GM23338 (cell line): ENCODE measurements around the gene PCBP3. TPM values are rescaled to one million over a fixed set of nuclear protein-coding genes. Genes with fewer than 3 reads are reported as not detected.

Experiments
- ATAC-seq: fragments of 200-7000 bp; cut with Tn5 transposase; 3 replicates; pipeline ENCODE4 v1.9.1; 2020
- DNase-seq: peaks from one replicate; pipeline ENCODE4 v3.0.0-alpha.2; 2015; ENCODE audit warnings: low spot score
- H2AFZ ChIP-seq: fragments of 200-600 bp; sonication (generic); 2 replicates; pipeline ENCODE4 v1.8.0; 2016; ENCODE audit warnings: antibody characterized with exemption, mild to moderate bottlenecking, moderate library complexity
- H3F3A ChIP-seq: fragments of 200-600 bp; sonication (generic); replicated peaks from 2 replicates; pipeline ENCODE4 v1.8.0; 2017; ENCODE audit warnings: antibody characterized with exemption, mixed run types, low read depth
- H3K27ac ChIP-seq: fragments of 200-600 bp; sonication (generic); 2 replicates; pipeline ENCODE4 v1.6.1; 2016; ENCODE audit warnings: low read depth
- H3K27me3 ChIP-seq: fragments of 200-600 bp; sonication (generic); 2 replicates; pipeline ENCODE4 v1.8.0; 2016; ENCODE audit warnings: mild to moderate bottlenecking, mixed run types, moderate library complexity; ENCODE audit not compliant: insufficient read depth
- H3K36me3 ChIP-seq: fragments of 200-600 bp; sonication (generic); 2 replicates; pipeline ENCODE4 v1.8.0; 2016; ENCODE audit warnings: mild to moderate bottlenecking; ENCODE audit not compliant: insufficient read depth
- H3K4me1 ChIP-seq: fragments of 200-600 bp; sonication (generic); 2 replicates; pipeline ENCODE4 v1.8.0; 2016; ENCODE audit warnings: mild to moderate bottlenecking, moderate library complexity; ENCODE audit not compliant: insufficient read depth
- H3K4me2 ChIP-seq: fragments of 200-600 bp; sonication (generic); 2 replicates; pipeline ENCODE4 v1.7.1; 2017; ENCODE audit warnings: mixed run types
- H3K4me3 ChIP-seq: fragments of 200-600 bp; sonication (generic); 2 replicates; pipeline ENCODE4 v1.6.1; 2016; ENCODE audit warnings: mixed run types
- H3K79me2 ChIP-seq: fragments of 200-600 bp; sonication (generic); replicated peaks from 2 replicates; pipeline ENCODE4 v1.8.0; 2017; ENCODE audit warnings: mild to moderate bottlenecking; ENCODE audit not compliant: insufficient read depth
- H3K9me2 ChIP-seq: fragments of 200-600 bp; sonication (generic); 2 replicates; pipeline ENCODE4 v1.8.0; 2017; ENCODE audit not compliant: insufficient read depth
- H4K20me1 ChIP-seq: fragments of 200-600 bp; sonication (generic); replicated peaks from 2 replicates; pipeline ENCODE4 v1.8.0; 2017; ENCODE audit warnings: mild to moderate bottlenecking; ENCODE audit not compliant: insufficient read depth
- H3K27ac Mint-ChIP-seq: 2 replicates; pipeline ENCODE4 v1.8.0; 2020; ENCODE audit warnings: inconsistent platforms, mild to moderate bottlenecking, moderate library complexity, mixed read lengths
- H3K27me3 Mint-ChIP-seq: 3 replicates; pipeline ENCODE4 v1.8.0; 2022; ENCODE audit warnings: low read depth, mild to moderate bottlenecking, moderate library complexity, mixed read lengths, inconsistent platforms; ENCODE audit not compliant: insufficient read depth, poor library complexity
- H3K36me3 Mint-ChIP-seq: 3 replicates; pipeline ENCODE4 v1.8.0; 2021; ENCODE audit warnings: low read depth, mild to moderate bottlenecking, inconsistent platforms, moderate library complexity, mixed read lengths
- H3K4me1 Mint-ChIP-seq: 3 replicates; pipeline ENCODE4 v1.8.0; 2020; ENCODE audit warnings: mild to moderate bottlenecking, inconsistent platforms, mixed read lengths
- H3K4me3 Mint-ChIP-seq: 3 replicates; pipeline ENCODE4 v1.8.0; 2021; ENCODE audit warnings: moderate library complexity, mild to moderate bottlenecking, inconsistent platforms, mixed read lengths
- H3K9me3 Mint-ChIP-seq: 3 replicates; pipeline ENCODE4 v1.8.0; 2020; ENCODE audit warnings: moderate library complexity, mild to moderate bottlenecking, inconsistent platforms, mixed read lengths
- CTCF ChIP-seq, 2 experiments: fragments of 200-600 bp in 1 of 2; sonication (generic) in 1 of 2; conservative IDR thresholded peaks; 2 replicates each; pipeline versions ENCODE4 v1.5.1 to v1.6.1; 2016 to 2017; ENCODE audit warnings: antibody characterized with exemption in 2 of 2, low read depth in 2 of 2, mild to moderate bottlenecking in 2 of 2, moderate library complexity in 1 of 2
- ETS1 ChIP-seq: IDR thresholded peaks from 2 replicates; pipeline ENCODE4 v1.6.1; 2016; ENCODE audit warnings: antibody characterized with exemption
- POLR2AphosphoS5 ChIP-seq: IDR thresholded peaks from 2 replicates; pipeline ENCODE4 v1.6.1; 2016; ENCODE audit warnings: antibody characterized with exemption, low read depth
- ZNF114 ChIP-seq: fragments of 250-450 bp; sonication (Bioruptor Pico); IDR thresholded peaks from 2 replicates; pipeline ENCODE4 v1.5.0; 2020; ENCODE audit warnings: mild to moderate bottlenecking, moderate library complexity
- ZNF462 ChIP-seq: fragments of 250-450 bp; sonication (Bioruptor Pico); IDR thresholded peaks from 2 replicates; pipeline ENCODE4 v1.5.0; 2020; ENCODE audit warnings: mild to moderate bottlenecking, moderate library complexity
- polyA plus RNA-seq: library from polyadenylated mRNA; unstranded; fragments of >200 nt; fragmentation: Nextera tagmentation; extraction: Ambion mirVana; gene quantifications from 2 replicates; pipeline ENCODE4 v1.2.1, GENCODE V29; 2016
- total RNA-seq: library from RNA; depleted of rRNA; stranded (reverse); fragments of >200 nt; shearing (Covaris generic); gene quantifications from 2 replicates; pipeline ENCODE4 v1.2.3, GENCODE V29; 2014

The PCBP3 gene
- total and polyA plus RNA-seq, 2 experiments from 2014 or later, result 7.1 to 9.1 TPM

GRCh38 chr21:45934554-45934953 is 291.0 kb downstream of the PCBP3 start (continued):
- no peak for TF ChIP-seq ZNF462 (CRISPR knock-in tag)

- Histone ChIP-seq H3K36me3 (no peaks in the 10 kb centered on the region), H3K79me2 (no peaks in the 10 kb centered on the region), H3F3A (no peaks in the 10 kb centered on the region), H3K4me1 (no peaks in the 10 kb centered on the region), H4K20me1 (no peaks in the 10 kb centered on the region), H3K4me2 (no peak overlapping the region), H3K27me3 (no peaks in the 10 kb centered on the region), H2AFZ (no peak overlapping the region), H3K9me2 (no peaks in the 10 kb centered on the region), H3K27ac (no peak overlapping the region), H3K4me3 (no peak overlapping the region)
- peaks cover 40% of the 10 kb centered on the region for H3K9me3 Mint-ChIP-seq
- no peak overlapping the region for H3K27ac Mint-ChIP-seq
- H3K36me3 Mint-ChIP-seq, result peaks cover 17% of the 10 kb centered on the region
- no peak for ATAC-seq
- no peaks in the 10 kb centered on the region; the same call in 2 of the 3 replicates for H3K4me1 Mint-ChIP-seq
- H3K4me3 Mint-ChIP-seq, result no peak overlapping the region
- H3K27me3 Mint-ChIP-seq, result peaks cover 8% of the 10 kb centered on the region
- peak; percentile 37 for DNase-seq
- TF ChIP-seq ZNF114 (CRISPR knock-in tag) (no peak), ETS1 (no peak), ZNF462 (CRISPR knock-in tag) (no peak), POLR2AphosphoS5 (no peak), CTCF (conservative IDR thresholded peaks at IDR 0.05; ENCODE audit: low read depth in 2 of 2) (no peak)
Measured at GRCh38 chr21:45935628-45936027, 292.1 kb downstream of the PCBP3 start.
